HepG2 (cell line): ENCODE results near the gene DDX10. TPM values are rescaled to one million over a fixed set of nuclear protein-coding genes. Genes with fewer than 3 reads are reported as not detected.
A peak's percentile ranks its signal among the peaks of the same experiment; 100 is the strongest.

ENCODE experiments used
- AGO2 ChIP-seq: fragments of 200-400 bp; formaldehyde crosslinking; optimal IDR thresholded peaks from 2 replicates; pipeline ENCODE3; 2017; ENCODE audit warnings: mild to moderate bottlenecking, low read depth, low read length, moderate library complexity
- CCAR2 ChIP-seq: fragments of 200-400 bp; formaldehyde crosslinking; optimal IDR thresholded peaks from 2 replicates; pipeline ENCODE3; 2018; ENCODE audit warnings: low read depth, mild to moderate bottlenecking, low read length, moderate library complexity
- CSRNP1 ChIP-seq: sonication (generic); formaldehyde crosslinking; IDR thresholded peaks from 2 replicates; pipeline ENCODE4 v1.8.1; 2023; ENCODE audit warnings: mild to moderate bottlenecking, missing genetic modification reagents
- EP300 ChIP-seq, 3 experiments: sonication (generic) in 1 of 3; formaldehyde crosslinking in 1 of 3; IDR thresholded peaks; 2 replicates each; pipeline versions ENCODE4 v1.5.1 to v1.6.1; 2011 to 2020; ENCODE audit warnings: low read depth in 2 of 3, low read length in 2 of 3, borderline replicate concordance in 1 of 3, improper control_type of control experiment in 1 of 3, mild to moderate bottlenecking in 1 of 3, missing genetic modification reagents in 1 of 3, moderate library complexity in 1 of 3
- HDAC6 ChIP-seq: fragments of 200-600 bp; sonication (generic); IDR thresholded peaks from 2 replicates; pipeline ENCODE4 v1.7.0; 2017; ENCODE audit warnings: mild to moderate bottlenecking, antibody characterized with exemption, low read length, low read depth
- LCORL ChIP-seq, 2 experiments: fragments of 450-650 bp in 1 of 2; sonication (generic) in 1 of 2; formaldehyde crosslinking in 1 of 2; IDR thresholded peaks; 2 replicates each; pipeline versions ENCODE4 v1.5.0 to v1.6.1; 2017 to 2020; ENCODE audit warnings: antibody characterized with exemption in 1 of 2, missing genetic modification reagents in 1 of 2
- MBNL3 ChIP-seq: fragments of 250-450 bp; sonication (Bioruptor Pico); conservative IDR thresholded peaks from 2 replicates; pipeline ENCODE4 v1.8.0; 2022; ENCODE audit warnings: mild to moderate bottlenecking, inconsistent platforms
- MXD4 ChIP-seq: IDR thresholded peaks from 2 replicates; pipeline ENCODE4 v1.6.1; 2016; ENCODE audit warnings: mild to moderate bottlenecking, missing biosample characterization, missing genetic modification reagents
- NFYB ChIP-seq: sonication (generic); formaldehyde crosslinking; IDR thresholded peaks from 2 replicates; pipeline ENCODE4 v1.4.0; 2020; ENCODE audit warnings: missing genetic modification reagents
- NPAS2 ChIP-seq: sonication (generic); formaldehyde crosslinking; IDR thresholded peaks from 2 replicates; pipeline ENCODE4 v1.8.0; 2022; ENCODE audit warnings: mild to moderate bottlenecking, missing genetic modification reagents, borderline replicate concordance
- NRL ChIP-seq: sonication (generic); formaldehyde crosslinking; IDR thresholded peaks from 2 replicates; pipeline ENCODE4 v1.5.0; 2020; ENCODE audit warnings: missing genetic modification reagents, mild to moderate bottlenecking, moderate library complexity, borderline replicate concordance
- PAWR ChIP-seq: sonication (generic); formaldehyde crosslinking; IDR thresholded peaks from 2 replicates; pipeline ENCODE4 v1.4.0; 2020; ENCODE audit warnings: missing genetic modification reagents, mild to moderate bottlenecking, borderline replicate concordance
- PLRG1 ChIP-seq: fragments of 450-650 bp; conservative IDR thresholded peaks from 2 replicates; pipeline ENCODE4 v1.6.1; 2016
- RFX1 ChIP-seq: fragments of 450-650 bp; IDR thresholded peaks from 2 replicates; pipeline ENCODE4 v1.6.1; 2017
- SMAD1 ChIP-seq: sonication (generic); formaldehyde crosslinking; IDR thresholded peaks from 2 replicates; pipeline ENCODE4 v1.4.0; 2020; ENCODE audit warnings: missing genetic modification reagents, low read depth, mild to moderate bottlenecking, borderline replicate concordance
- TCF12 ChIP-seq, 2 experiments: fragments of 450-650 bp in 1 of 2; sonication (generic) in 1 of 2; formaldehyde crosslinking in 1 of 2; IDR thresholded peaks; 2 replicates each; pipeline versions ENCODE4 v1.6.1 to v1.8.0; 2017 to 2022; ENCODE audit warnings: antibody characterized with exemption in 1 of 2, mild to moderate bottlenecking in 1 of 2, missing genetic modification reagents in 1 of 2, moderate library complexity in 1 of 2
- ZBTB38 ChIP-seq: sonication (generic); formaldehyde crosslinking; IDR thresholded peaks from 2 replicates; pipeline ENCODE4 v1.5.1; 2020; ENCODE audit warnings: mild to moderate bottlenecking, missing genetic modification reagents
- ZNF30 ChIP-seq: sonication (generic); formaldehyde crosslinking; IDR thresholded peaks from 2 replicates; pipeline ENCODE4 v1.5.0; 2020; ENCODE audit warnings: mild to moderate bottlenecking, missing genetic modification reagents
- ZNF609 ChIP-seq: sonication (generic); formaldehyde crosslinking; IDR thresholded peaks from 2 replicates; pipeline ENCODE4 v1.4.0; 2020; ENCODE audit warnings: mild to moderate bottlenecking, missing genetic modification reagents, borderline replicate concordance
- ZNF75D ChIP-seq: sonication (generic); formaldehyde crosslinking; IDR thresholded peaks from 2 replicates; pipeline ENCODE4 v1.8.1; 2023; ENCODE audit warnings: missing genetic modification reagents, mild to moderate bottlenecking, borderline replicate concordance
- ZNF782 ChIP-seq: sonication (generic); formaldehyde crosslinking; IDR thresholded peaks from 2 replicates; pipeline ENCODE4 v1.4.0; 2020; ENCODE audit warnings: missing genetic modification reagents, mild to moderate bottlenecking, borderline replicate concordance
- ZSCAN29 ChIP-seq: sonication (generic); formaldehyde crosslinking; conservative IDR thresholded peaks from 2 replicates; pipeline ENCODE4 v1.4.0; 2020; ENCODE audit warnings: mild to moderate bottlenecking, missing genetic modification reagents
- polyA plus RNA-seq, 8 experiments: library from polyadenylated mRNA; depleted of rRNA in 3 of 8; stranded (reverse) in 7 of 8; unstranded in 1 of 8; fragments of >200 nt; fragmentation: Illumina TruSeq in 4 of 8; extraction: Trizol in 4 of 8; gene quantifications; 2 replicates each; pipeline versions ENCODE4 v1.2.1 to v1.2.3, GENCODE V29; 2011 to 2016; ENCODE audit warnings: low read depth in 4 of 8, missing spikeins in 1 of 8, mixed read lengths in 1 of 8; ENCODE audit not compliant: insufficient read depth in 1 of 8
- total RNA-seq, 5 experiments: library from RNA; depleted of rRNA; stranded (reverse); fragments of >200 nt; fragmentation: Illumina TruSeq; extraction: Trizol; gene quantifications; 2 replicates each; pipeline ENCODE4 v1.2.3, GENCODE V29; 2016; ENCODE audit warnings: low read depth in 1 of 5

The DDX10 gene
- total and polyA plus RNA-seq, 2 of the 13 experiments (the other 11 are each of a cell fraction or from before 2014, with no cell fraction given): 17.0 to 32.0 TPM

- no peak for TF ChIP-seq ZNF609 (CRISPR knock-in tag)
- peak; percentile 15; the same call in 1 of the 2 replicates for TF ChIP-seq CSRNP1 (CRISPR knock-in tag)
- no peak for TF ChIP-seq CCAR2
- TF ChIP-seq MXD4 (CRISPR knock-in tag): peak; percentile 85
- TF ChIP-seq PAWR (CRISPR knock-in tag): no peak
- TF ChIP-seq AGO2: no peak
- TF ChIP-seq ZSCAN29 (CRISPR knock-in tag): no peak
- no peak for TF ChIP-seq ZNF75D
- no peak for TF ChIP-seq ZNF30 (CRISPR knock-in tag)
- TF ChIP-seq EP300 (IDR thresholded peaks at IDR 0.05; ENCODE audit: low read depth in 2 of 2, low read length in 2 of 2): no peak
- no peak for TF ChIP-seq EP300 (CRISPR knock-in tag; IDR thresholded peaks at IDR 0.05; ENCODE audit: borderline replicate concordance)
- TF ChIP-seq HDAC6: no peak
- TF ChIP-seq SMAD1: 0 out of 2 replicates have a peak, but pooled peaks have one; percentile 38
- no peak for TF ChIP-seq NPAS2 (CRISPR knock-in tag)
- TF ChIP-seq NRL (CRISPR knock-in tag): peak; percentile 80
- peak; percentile 84 for TF ChIP-seq NFYB (CRISPR knock-in tag)
- no peak for TF ChIP-seq RFX1
- TF ChIP-seq LCORL (IDR thresholded peaks at IDR 0.05): no peak
- no peak for TF ChIP-seq LCORL (CRISPR knock-in tag; IDR thresholded peaks at IDR 0.05)
- no peak for TF ChIP-seq ZNF782
- TF ChIP-seq PLRG1: no peak
- TF ChIP-seq TCF12 (IDR thresholded peaks at IDR 0.05): no peak
- no peak for TF ChIP-seq TCF12 (CRISPR knock-in tag; IDR thresholded peaks at IDR 0.05)
- TF ChIP-seq ZBTB38 (CRISPR knock-in tag): no peak
- TF ChIP-seq MBNL3: no peak
These were observed at the start of gene DDX10 (continued) for GRCh38 chr11:108664730-108665525.
